Liver (tissue), 3 donors: ENCODE measurements around the gene CNPY3.

Experiments used
- EGR1 ChIP-seq, 2 donors: IDR thresholded peaks; 2 replicates each; pipeline ENCODE4 v1.6.1; 2016 to 2018; ENCODE audit warnings: antibody characterized with exemption in 2 of 2, low read depth in 2 of 2
- FOXA1 ChIP-seq: IDR thresholded peaks from 2 replicates; pipeline ENCODE4 v1.6.1; 2016; ENCODE audit warnings: antibody characterized with exemption
- FOXA2 ChIP-seq: IDR thresholded peaks from 2 replicates; pipeline ENCODE4 v1.6.1; 2016; ENCODE audit warnings: antibody characterized with exemption
- GABPA ChIP-seq, 2 donors: IDR thresholded peaks in 1 of 2; conservative IDR thresholded peaks in 1 of 2; 2 replicates each; pipeline ENCODE4 v1.6.1; 2016; ENCODE audit warnings: antibody characterized with exemption in 2 of 2, mild to moderate bottlenecking in 1 of 2, moderate library complexity in 1 of 2
- JUND ChIP-seq, 2 donors: IDR thresholded peaks; 2 replicates each; pipeline ENCODE4 v1.6.1; 2016; ENCODE audit warnings: antibody characterized with exemption in 2 of 2
- RAD21 ChIP-seq, 2 donors: IDR thresholded peaks; 2 replicates each; pipeline ENCODE4 v1.6.1; 2016; ENCODE audit warnings: antibody characterized with exemption in 2 of 2, mild to moderate bottlenecking in 2 of 2
- TAF1 ChIP-seq: conservative IDR thresholded peaks from 2 replicates; pipeline ENCODE4 v1.6.1; 2016; ENCODE audit warnings: antibody characterized with exemption, mild to moderate bottlenecking
- YY1 ChIP-seq: IDR thresholded peaks from 2 replicates; pipeline ENCODE4 v1.6.1; 2016; ENCODE audit warnings: antibody characterized with exemption, mild to moderate bottlenecking
- TF ChIP-seq, protein P1 (sequence below): fragments of 150-350 bp; IDR thresholded peaks from 2 replicates; pipeline ENCODE4 v1.5.1; 2017; ENCODE audit warnings: improper control_type of control experiment, low read depth, low read length; ENCODE audit not compliant: missing input control
- TF ChIP-seq, protein P2 (sequence below): IDR thresholded peaks from 2 replicates; pipeline ENCODE4 v1.6.1; 2016; ENCODE audit warnings: antibody characterized with exemption
- TF ChIP-seq, protein P3 (sequence below): IDR thresholded peaks from 2 replicates; pipeline ENCODE4 v1.6.1; 2016; ENCODE audit warnings: antibody characterized with exemption
- TF ChIP-seq, protein P4 (sequence below): IDR thresholded peaks from 2 replicates; pipeline ENCODE4 v1.6.1; 2016; ENCODE audit warnings: antibody characterized with exemption, mild to moderate bottlenecking
- TF ChIP-seq, protein P5 (sequence below): IDR thresholded peaks from 2 replicates; pipeline ENCODE4 v1.6.1; 2016; ENCODE audit warnings: antibody characterized with exemption
- donor health status: healthy.
- donor health status: healthy.

DNA sequence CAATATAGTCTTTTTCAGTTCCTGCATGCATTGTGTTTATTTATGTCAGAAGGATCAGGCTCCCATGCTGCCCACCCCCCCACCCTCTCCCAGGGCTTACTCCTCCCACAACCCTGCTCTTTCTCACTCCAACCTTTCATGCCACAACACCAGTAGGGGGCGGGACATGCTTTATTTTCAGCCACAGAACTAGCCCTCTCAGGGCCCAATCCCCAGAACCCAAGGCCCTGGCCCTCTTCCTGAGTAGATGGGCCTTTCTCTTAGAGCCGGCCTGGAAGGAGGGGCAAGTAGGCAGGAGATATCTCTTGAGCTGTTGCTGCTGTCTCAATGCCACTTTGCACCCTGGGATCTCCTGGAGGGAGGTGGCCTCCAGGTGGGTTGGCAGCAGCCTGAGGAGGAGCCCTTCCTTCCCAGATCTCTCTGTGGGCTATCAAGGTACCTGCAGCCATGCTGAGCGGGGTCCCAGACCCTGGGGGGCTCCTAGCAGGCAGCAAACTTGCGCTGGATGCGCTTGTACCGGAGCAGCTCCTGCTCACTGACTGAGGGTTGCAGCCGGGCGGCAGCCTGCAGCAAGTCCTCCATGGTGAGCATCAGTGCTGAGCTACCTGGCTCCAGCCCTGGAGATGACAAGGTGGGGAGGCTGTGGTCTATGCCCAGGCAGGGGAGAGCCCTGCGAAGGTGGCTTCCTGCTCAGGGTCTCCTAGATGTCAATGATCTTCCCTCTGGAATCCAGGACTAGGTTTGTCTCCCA is 34.8 kb downstream of the CNPY3 start:
- TF ChIP-seq, protein P1, sequence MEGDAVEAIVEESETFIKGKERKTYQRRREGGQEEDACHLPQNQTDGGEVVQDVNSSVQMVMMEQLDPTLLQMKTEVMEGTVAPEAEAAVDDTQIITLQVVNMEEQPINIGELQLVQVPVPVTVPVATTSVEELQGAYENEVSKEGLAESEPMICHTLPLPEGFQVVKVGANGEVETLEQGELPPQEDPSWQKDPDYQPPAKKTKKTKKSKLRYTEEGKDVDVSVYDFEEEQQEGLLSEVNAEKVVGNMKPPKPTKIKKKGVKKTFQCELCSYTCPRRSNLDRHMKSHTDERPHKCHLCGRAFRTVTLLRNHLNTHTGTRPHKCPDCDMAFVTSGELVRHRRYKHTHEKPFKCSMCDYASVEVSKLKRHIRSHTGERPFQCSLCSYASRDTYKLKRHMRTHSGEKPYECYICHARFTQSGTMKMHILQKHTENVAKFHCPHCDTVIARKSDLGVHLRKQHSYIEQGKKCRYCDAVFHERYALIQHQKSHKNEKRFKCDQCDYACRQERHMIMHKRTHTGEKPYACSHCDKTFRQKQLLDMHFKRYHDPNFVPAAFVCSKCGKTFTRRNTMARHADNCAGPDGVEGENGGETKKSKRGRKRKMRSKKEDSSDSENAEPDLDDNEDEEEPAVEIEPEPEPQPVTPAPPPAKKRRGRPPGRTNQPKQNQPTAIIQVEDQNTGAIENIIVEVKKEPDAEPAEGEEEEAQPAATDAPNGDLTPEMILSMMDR, result no peak
- TF ChIP-seq YY1 (no peak), GABPA (IDR thresholded peaks at IDR 0.05 in 1 of 2, conservative IDR thresholded peaks at IDR 0.05 in 1 of 2) (no peak), RAD21 (IDR thresholded peaks at IDR 0.05) (peak in 1 of 2 donors; percentile 23), JUND (IDR thresholded peaks at IDR 0.05) (no peak), EGR1 (IDR thresholded peaks at IDR 0.05; ENCODE audit: low read depth in 2 of 2) (no peak), TAF1 (no peak), FOXA1 (no peak), FOXA2 (no peak)
- TF ChIP-seq, protein P2, sequence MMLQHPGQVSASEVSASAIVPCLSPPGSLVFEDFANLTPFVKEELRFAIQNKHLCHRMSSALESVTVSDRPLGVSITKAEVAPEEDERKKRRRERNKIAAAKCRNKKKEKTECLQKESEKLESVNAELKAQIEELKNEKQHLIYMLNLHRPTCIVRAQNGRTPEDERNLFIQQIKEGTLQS, result no peak
- TF ChIP-seq, protein P3, sequence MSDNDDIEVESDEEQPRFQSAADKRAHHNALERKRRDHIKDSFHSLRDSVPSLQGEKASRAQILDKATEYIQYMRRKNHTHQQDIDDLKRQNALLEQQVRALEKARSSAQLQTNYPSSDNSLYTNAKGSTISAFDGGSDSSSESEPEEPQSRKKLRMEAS, result no peak
- TF ChIP-seq, protein P4, sequence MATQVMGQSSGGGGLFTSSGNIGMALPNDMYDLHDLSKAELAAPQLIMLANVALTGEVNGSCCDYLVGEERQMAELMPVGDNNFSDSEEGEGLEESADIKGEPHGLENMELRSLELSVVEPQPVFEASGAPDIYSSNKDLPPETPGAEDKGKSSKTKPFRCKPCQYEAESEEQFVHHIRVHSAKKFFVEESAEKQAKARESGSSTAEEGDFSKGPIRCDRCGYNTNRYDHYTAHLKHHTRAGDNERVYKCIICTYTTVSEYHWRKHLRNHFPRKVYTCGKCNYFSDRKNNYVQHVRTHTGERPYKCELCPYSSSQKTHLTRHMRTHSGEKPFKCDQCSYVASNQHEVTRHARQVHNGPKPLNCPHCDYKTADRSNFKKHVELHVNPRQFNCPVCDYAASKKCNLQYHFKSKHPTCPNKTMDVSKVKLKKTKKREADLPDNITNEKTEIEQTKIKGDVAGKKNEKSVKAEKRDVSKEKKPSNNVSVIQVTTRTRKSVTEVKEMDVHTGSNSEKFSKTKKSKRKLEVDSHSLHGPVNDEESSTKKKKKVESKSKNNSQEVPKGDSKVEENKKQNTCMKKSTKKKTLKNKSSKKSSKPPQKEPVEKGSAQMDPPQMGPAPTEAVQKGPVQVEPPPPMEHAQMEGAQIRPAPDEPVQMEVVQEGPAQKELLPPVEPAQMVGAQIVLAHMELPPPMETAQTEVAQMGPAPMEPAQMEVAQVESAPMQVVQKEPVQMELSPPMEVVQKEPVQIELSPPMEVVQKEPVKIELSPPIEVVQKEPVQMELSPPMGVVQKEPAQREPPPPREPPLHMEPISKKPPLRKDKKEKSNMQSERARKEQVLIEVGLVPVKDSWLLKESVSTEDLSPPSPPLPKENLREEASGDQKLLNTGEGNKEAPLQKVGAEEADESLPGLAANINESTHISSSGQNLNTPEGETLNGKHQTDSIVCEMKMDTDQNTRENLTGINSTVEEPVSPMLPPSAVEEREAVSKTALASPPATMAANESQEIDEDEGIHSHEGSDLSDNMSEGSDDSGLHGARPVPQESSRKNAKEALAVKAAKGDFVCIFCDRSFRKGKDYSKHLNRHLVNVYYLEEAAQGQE, result no peak
- TF ChIP-seq, protein P5, sequence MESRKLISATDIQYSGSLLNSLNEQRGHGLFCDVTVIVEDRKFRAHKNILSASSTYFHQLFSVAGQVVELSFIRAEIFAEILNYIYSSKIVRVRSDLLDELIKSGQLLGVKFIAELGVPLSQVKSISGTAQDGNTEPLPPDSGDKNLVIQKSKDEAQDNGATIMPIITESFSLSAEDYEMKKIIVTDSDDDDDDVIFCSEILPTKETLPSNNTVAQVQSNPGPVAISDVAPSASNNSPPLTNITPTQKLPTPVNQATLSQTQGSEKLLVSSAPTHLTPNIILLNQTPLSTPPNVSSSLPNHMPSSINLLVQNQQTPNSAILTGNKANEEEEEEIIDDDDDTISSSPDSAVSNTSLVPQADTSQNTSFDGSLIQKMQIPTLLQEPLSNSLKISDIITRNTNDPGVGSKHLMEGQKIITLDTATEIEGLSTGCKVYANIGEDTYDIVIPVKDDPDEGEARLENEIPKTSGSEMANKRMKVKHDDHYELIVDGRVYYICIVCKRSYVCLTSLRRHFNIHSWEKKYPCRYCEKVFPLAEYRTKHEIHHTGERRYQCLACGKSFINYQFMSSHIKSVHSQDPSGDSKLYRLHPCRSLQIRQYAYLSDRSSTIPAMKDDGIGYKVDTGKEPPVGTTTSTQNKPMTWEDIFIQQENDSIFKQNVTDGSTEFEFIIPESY, result no peak
